Heart left ventricle (tissue), 16 donors: Measurements from ENCODE around the gene JAG1. TPM values are rescaled to one million over a fixed set of nuclear protein-coding genes. Genes with fewer than 3 reads are reported as not detected.

Experiments used
- ATAC-seq, 4 donors: fragments of 200-7000 bp; cut with Tn5 transposase; one replicate each; pipeline ENCODE4 v1.9.1; 2020 to 2022; ENCODE audit warnings: moderate library complexity in 4 of 4, mild to moderate bottlenecking in 3 of 4, moderate number of reproducible peaks in 1 of 4
- DNase-seq, 5 donors: peaks; one replicate each; pipeline ENCODE4 v3.0.0-alpha.2; 2020
- H3K27ac ChIP-seq, 12 donors: fragments of 200-600 bp; sonication (generic) in 4 of 12; one replicate each; pipeline versions ENCODE4 v1.5.0 to v1.8.0; 2016 to 2022; ENCODE audit warnings: mild to moderate bottlenecking in 2 of 12
- H3K27me3 ChIP-seq, 9 donors: fragments of 200-600 bp; sonication (generic) in 2 of 9; one replicate each; pipeline versions ENCODE4 v1.5.1 to v1.8.0; 2016 to 2022; ENCODE audit warnings: mild to moderate bottlenecking in 3 of 9
- H3K36me3 ChIP-seq, 9 donors: fragments of 200-600 bp; sonication (generic) in 2 of 9; one replicate each; pipeline versions ENCODE4 v1.5.0 to v1.8.0; 2018 to 2022; ENCODE audit warnings: mild to moderate bottlenecking in 2 of 9
- H3K4me1 ChIP-seq, 12 donors: fragments of 200-600 bp; sonication (generic) in 4 of 12; one replicate each; pipeline versions ENCODE4 v1.5.0 to v1.8.0; 2016 to 2022; ENCODE audit warnings: mild to moderate bottlenecking in 3 of 12
- H3K4me3 ChIP-seq, 12 donors: fragments of 200-600 bp; sonication (generic) in 4 of 12; one replicate each; pipeline versions ENCODE4 v1.5.0 to v1.8.0; 2017 to 2022; ENCODE audit warnings: mild to moderate bottlenecking in 9 of 12, moderate library complexity in 4 of 12
- H3K9me3 ChIP-seq, 12 donors: fragments of 200-600 bp; sonication (generic) in 4 of 12; one replicate each; pipeline versions ENCODE4 v1.5.0 to v1.8.0; 2016 to 2022; ENCODE audit warnings: mild to moderate bottlenecking in 1 of 12
- POLR2A ChIP-seq, 2 donors: fragments of 450-650 bp; IDR thresholded peaks; one replicate each; pipeline ENCODE4 v1.6.1; 2017; ENCODE audit warnings: antibody characterized with exemption in 2 of 2, mild to moderate bottlenecking in 2 of 2, moderate library complexity in 2 of 2
- WGBS, 4 donors: extraction: QIAGEN DNeasy Blood & Tissue Kit in 2 of 4; methylation state at CpG; one replicate each; pipeline versions ENCODE4 v1.1.5 to v1.1.7; 2013 to 2018; 5-methylcytosine and 5-hydroxymethylcytosine counted together
- intact Hi-C, 10 donors: fragments of 100-400 bp; cut with DNase I; formaldehyde crosslinking; loops; one replicate each; pipeline versions ENCODE4 v1.11.1 to v1.14.2; 2022
- polyA plus RNA-seq, 2 donors: library from polyadenylated mRNA; stranded (reverse); fragments of 200-250 nt; gene quantifications; one replicate each; pipeline ENCODE4 v1.2.3, GENCODE V29; 2013
- total RNA-seq, 9 donors: library from RNA; depleted of rRNA in 2 of 9; stranded (reverse); fragments of >200 nt in 2 of 9; fragmentation: NEBNext Ultra II Directional in 3 of 9; extraction: Animal tissue kit (Norgen Biotek cat#: 25700) in 3 of 9; gene quantifications; one replicate each; pipeline versions ENCODE4 v1.1.0 to v1.2.4, GENCODE V29; 2016 to 2023
- TF ChIP-seq, protein P1 (sequence below), 12 donors: fragments of 200-600 bp; sonication (generic) in 4 of 12; IDR thresholded peaks; one replicate each; pipeline versions ENCODE4 v1.5.0 to v1.8.0; 2018 to 2022; ENCODE audit warnings: antibody characterized with exemption in 12 of 12, mild to moderate bottlenecking in 5 of 12
- donor health status: ischemic (EF 13 %, LVEDD 7.1; RV severe dilation, severe dysfunction).
- donor health status: healthy with polysubstance abuse.
- donor health status: DM: no; HTN: yes; CAD: no.
- donor health status: DM: no; HTN: no; CAD: no.
- donor health status: ischemic (EF 25% LVEDD 6.9; RV normal size, moderate dysfunction).
- donor health status: ischemic (EF 25% LVEDD 5.7; RV mildly dilated, moderate dysfunction).
- donor health status: healthy.
- donor health status: DM: yes; HTN: yes; CAD: no.
- donor health status: ischemic (EF 35%, LVEDD 5.7; RV mildly dilated, moderate dysfunction).
- donor health status: nonischemic (EF 11% LVEDD 7.7; RV severe dilation, severe dysfunction).
- donor health status: DM: yes; HTN: yes; CAD: no.
- donor health status: PGD.
- donor health status: ischemic (EF 29% LVEDD 5.4; RV normal size, mild dysfunction).
- donor health status: nonischemic (EF 23%, LVEDD 6.1; RV moderate dilation, normal function).

Gene JAG1
- total and polyA plus RNA-seq, 11 donors: 12.5 to 42.6 (median 24.9) TPM

DNA sequence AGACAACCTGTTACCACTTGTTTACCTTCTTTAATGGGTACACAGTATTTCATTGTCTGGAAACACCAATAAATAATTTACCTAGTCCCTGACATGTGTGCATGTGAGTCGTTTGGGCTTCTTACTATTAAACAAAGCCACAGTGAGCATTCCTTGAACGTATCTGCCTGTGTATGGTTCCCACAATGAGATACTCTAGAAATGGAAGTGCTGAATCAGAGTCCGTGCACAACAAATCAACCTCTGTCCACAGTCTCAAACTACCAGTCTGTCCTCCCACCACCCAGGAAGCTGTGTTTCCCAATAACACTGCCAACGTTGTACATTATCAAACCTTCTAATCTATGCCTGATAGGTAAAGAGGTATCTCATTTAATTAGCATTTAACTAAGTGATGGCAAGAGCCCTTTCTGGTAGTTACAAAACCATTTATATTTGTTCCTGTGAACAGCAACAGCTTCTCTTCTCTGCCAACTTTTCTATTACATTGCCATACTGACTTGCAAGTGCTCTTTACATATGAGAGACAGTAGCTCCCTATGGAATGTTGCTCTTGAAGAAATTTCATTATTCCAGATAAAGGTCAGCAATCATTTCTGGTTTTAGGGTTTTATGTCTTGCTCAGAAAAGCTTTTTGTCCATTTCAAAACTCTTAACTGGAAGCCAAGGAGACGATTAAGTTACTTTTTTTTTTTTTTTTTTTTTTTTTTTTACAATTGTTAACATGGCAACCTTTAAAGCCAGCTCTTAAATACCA lies 14.7 kb downstream of the JAG1 start:
- peaks cover 0 to 100% (median 87%) of the 10 kb centered on the region in 9 donors for H3K36me3 ChIP-seq
- intact Hi-C loops: loop anchor here in 3 of 10 donors (5.0 to 10.0 kb wide), 3 partner anchors 102 to 886 kb away; no protein-coding TSS in a partner anchor
- no peak overlapping the region for H3K4me3 ChIP-seq
- WGBS, 4 donors: 41 to 65% (median 47%) methylated on average over 5 of the region's 5 CpGs
- peaks cover 2 to 97% (median 66%) of the 10 kb centered on the region in 12 donors for H3K4me1 ChIP-seq
- H3K27ac ChIP-seq: peak overlapping the region in 4 of 12 donors; percentile 1 to 74 (median 34)
- TF ChIP-seq POLR2A (IDR thresholded peaks at IDR 0.05): no peak
- TF ChIP-seq, protein P1, sequence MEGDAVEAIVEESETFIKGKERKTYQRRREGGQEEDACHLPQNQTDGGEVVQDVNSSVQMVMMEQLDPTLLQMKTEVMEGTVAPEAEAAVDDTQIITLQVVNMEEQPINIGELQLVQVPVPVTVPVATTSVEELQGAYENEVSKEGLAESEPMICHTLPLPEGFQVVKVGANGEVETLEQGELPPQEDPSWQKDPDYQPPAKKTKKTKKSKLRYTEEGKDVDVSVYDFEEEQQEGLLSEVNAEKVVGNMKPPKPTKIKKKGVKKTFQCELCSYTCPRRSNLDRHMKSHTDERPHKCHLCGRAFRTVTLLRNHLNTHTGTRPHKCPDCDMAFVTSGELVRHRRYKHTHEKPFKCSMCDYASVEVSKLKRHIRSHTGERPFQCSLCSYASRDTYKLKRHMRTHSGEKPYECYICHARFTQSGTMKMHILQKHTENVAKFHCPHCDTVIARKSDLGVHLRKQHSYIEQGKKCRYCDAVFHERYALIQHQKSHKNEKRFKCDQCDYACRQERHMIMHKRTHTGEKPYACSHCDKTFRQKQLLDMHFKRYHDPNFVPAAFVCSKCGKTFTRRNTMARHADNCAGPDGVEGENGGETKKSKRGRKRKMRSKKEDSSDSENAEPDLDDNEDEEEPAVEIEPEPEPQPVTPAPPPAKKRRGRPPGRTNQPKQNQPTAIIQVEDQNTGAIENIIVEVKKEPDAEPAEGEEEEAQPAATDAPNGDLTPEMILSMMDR (IDR thresholded peaks at IDR 0.05): no peak
- no peaks in the 10 kb centered on the region for H3K9me3 ChIP-seq
- ATAC-seq: no peak
- H3K27me3 ChIP-seq: no peaks in the 10 kb centered on the region
- peak in 1 of 5 donors; percentile 9 for DNase-seq

GRCh38 chr20:10658051-10658823 lies 15.6 kb downstream of the JAG1 start:
- H3K4me3 ChIP-seq: no peak overlapping the region
- intact Hi-C loops: loop anchor here in 3 of 10 donors (5.0 to 10.0 kb wide), 3 partner anchors 101 to 887 kb away; no protein-coding TSS in a partner anchor
- whole genome bisulfite sequencing, 4 donors: 80 to 93% (median 85%) methylated on average over 13 of the region's 13 CpGs
- ATAC-seq (no peak), DNase-seq (no peak)
- H3K36me3 ChIP-seq: peaks cover 0 to 97% (median 79%) of the 10 kb centered on the region in 9 donors
- no peaks in the 10 kb centered on the region for H3K27me3 ChIP-seq
- no peaks in the 10 kb centered on the region for H3K9me3 ChIP-seq
- H3K27ac ChIP-seq: peak overlapping the region in 2 of 12 donors; percentile 1 to 74
- no peak for TF ChIP-seq POLR2A (IDR thresholded peaks at IDR 0.05)
- TF ChIP-seq, protein P1 (IDR thresholded peaks at IDR 0.05): no peak
- H3K4me1 ChIP-seq: peaks cover 8 to 97% (median 70%) of the 10 kb centered on the region in 12 donors

DNA sequence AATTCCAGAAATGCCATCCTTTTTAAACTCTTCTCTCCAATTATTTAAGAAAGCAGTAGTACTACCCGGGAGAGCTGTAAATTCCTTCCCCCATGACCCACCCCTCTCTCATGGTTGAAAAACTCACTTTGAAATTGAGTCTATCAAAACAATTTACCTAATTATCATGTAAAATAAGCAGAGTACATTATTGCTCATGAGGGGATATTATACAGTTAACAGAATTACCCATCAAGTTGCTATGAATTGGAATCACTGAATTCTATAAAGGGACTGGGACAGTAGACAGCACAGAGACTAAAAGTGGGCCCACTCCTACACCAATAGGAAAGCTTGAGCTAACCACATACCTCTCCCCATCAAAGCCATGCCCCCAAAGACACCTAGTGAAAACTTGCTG lies 16.3 kb downstream of the JAG1 start:
- H3K9me3 ChIP-seq: no peaks in the 10 kb centered on the region
- H3K4me3 ChIP-seq: no peak overlapping the region
- DNase-seq: no peak
- ATAC-seq: no peak
- H3K27ac ChIP-seq: peak overlapping the region in 1 of 12 donors; percentile 76
- H3K36me3 ChIP-seq: peaks cover 0 to 97% (median 79%) of the 10 kb centered on the region in 9 donors
- H3K4me1 ChIP-seq: peaks cover 11 to 97% (median 73%) of the 10 kb centered on the region in 12 donors
- intact Hi-C loops: loop anchor here in 3 of 10 donors (5.0 to 10.0 kb wide), 3 partner anchors 100 to 887 kb away; no protein-coding TSS in a partner anchor
- TF ChIP-seq, protein P1 (IDR thresholded peaks at IDR 0.05): no peak
- TF ChIP-seq POLR2A (IDR thresholded peaks at IDR 0.05): no peak
- H3K27me3 ChIP-seq: no peaks in the 10 kb centered on the region
- 76 to 90% (median 82%) methylated on average over 1 of the region's 1 CpG for WGBS, 4 donors
